Brain pericyte (primary cell): ENCODE measurements around the gene PIK3AP1.
"Not testable (repeated sequence)": the region's sequence is repeated elsewhere in the genome, so short reads cannot be mapped to it uniquely, and the experiment has no call there.

Experiments used
- DNase-seq: peaks from one replicate; pipeline ENCODE4 v3.0.0-alpha.2; 2012; ENCODE audit warnings: low read depth, low spot score

The PIK3AP1 gene

GRCh38 chr10:96720422-96721206, at the start of gene PIK3AP1:
TSS of gene PIK3AP1 (minus strand) at chr10:96720514. CDS start at chr10:96720394, 120 bp downstream.
- no peak for DNase-seq

DNA sequence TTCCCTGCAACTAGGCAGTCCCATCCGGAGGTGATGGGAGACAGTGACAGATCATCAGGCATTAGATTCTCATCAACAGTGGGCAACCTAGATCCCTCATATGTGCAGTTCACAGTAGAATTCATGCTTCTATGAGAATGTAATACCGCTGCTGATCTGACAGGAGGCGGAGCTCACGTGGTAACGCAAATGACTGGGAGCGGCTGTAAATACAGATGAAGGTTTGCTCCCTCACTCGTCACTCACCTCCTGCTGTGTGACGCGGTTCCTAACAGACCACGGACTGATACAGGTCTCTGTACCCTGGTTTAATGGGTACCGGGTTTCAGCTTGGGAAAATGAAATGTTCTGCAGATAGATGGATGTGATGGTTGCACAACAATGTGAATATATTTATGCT, 47.8 kb upstream of the PIK3AP1 start:
- DNase-seq, result no peak

GRCh38 chr10:96767611-96768010, 47.3 kb upstream of the PIK3AP1 start:
- DNase-seq, result no peak

- DNase-seq, result no peak
These were observed 45.3 kb upstream of the PIK3AP1 start for GRCh38 chr10:96765406-96766240.

GRCh38 chr10:96764425-96765060, 44.2 kb upstream of the PIK3AP1 start:
- DNase-seq, result no peak

- no peak for DNase-seq
These were observed 38.1 kb upstream of the PIK3AP1 start for GRCh38 chr10:96758423-96758822.

- no peak for DNase-seq
These were observed 36.0 kb upstream of the PIK3AP1 start for GRCh38 chr10:96756111-96756903.

- DNase-seq, result no peak
These were observed 33.6 kb upstream of the PIK3AP1 start for GRCh38 chr10:96753956-96754355.

DNA sequence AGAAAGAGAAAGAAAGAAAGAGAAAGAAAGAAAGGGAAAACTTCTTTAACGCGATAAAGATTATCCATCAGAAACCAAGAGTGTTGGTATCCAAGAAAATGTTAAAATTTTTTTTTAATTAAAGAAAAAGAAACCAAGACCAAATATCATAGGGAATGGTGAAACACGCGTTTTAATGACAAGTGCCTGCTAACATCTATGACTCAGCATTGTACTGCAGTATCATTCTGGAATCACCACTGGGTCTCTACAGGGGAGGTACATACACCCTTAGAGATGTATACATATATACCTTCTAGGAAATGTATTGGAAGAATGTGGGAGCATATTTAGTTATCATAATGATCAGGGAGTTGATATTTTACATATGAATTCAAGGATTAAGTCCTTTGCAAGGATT, 32.1 kb upstream of the PIK3AP1 start:
- DNase-seq, result no peak

DNA sequence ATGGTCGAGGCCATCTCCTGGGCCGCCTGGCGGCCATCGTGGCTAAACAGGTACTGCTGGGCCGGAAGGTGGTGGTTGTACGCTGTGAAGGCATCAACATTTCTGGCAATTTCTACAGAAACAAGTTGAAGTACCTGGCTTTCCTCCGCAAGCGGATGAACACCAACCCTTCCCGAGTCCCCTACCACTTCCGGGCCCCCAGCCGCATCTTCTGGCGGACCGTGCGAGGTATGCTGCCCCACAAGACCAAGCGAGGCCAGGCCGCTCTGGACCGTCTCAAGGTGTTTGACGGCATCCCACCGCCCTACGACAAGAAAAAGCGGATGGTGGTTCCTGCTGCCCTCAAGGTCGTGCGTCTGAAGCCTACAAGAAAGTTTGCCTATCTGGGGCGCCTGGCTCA, 30.0 kb upstream of the PIK3AP1 start:
- DNase-seq, result not testable (repeated sequence)

DNA sequence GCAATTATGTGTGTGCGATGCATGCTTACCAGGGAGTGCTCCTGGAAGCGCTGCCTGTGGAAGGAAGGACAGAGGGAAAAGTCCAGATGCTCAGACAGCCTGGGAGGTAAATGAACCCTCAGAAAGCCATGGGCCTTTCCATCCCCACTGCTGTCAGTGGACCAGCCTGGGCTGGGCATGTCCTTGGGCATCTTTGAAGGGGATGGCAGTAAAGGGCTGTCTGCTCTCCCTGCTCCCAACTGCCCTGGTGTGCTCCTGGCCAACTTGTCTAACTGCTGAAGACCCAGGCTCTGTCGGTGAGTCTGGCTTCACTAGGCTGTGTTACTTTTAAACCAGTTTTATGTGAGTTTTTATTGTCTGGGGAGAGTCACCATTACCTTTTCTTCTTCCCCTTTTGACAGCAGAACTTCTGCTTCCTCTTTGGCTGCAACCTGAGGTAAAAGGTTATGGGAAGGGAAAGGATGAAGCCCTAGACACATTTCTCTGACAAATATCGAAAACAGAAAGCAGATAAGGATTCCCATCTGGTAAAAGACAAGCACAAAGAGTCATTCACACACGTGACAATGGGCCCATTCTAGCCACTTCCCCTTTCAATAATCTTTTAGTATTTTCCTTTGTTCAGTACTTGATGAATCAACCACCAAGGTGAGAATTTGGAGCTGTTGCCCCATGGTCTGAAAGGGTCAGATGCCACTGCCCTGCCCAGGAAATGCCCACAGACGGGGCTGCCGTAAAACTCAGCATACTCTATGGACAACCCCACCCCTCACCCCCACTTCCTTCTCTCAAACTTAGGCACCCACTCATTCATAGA, 27.6 kb upstream of the PIK3AP1 start:
- no peak for DNase-seq

GRCh38 chr10:96746503-96746902, 26.2 kb upstream of the PIK3AP1 start:
- DNase-seq, result no peak

DNA sequence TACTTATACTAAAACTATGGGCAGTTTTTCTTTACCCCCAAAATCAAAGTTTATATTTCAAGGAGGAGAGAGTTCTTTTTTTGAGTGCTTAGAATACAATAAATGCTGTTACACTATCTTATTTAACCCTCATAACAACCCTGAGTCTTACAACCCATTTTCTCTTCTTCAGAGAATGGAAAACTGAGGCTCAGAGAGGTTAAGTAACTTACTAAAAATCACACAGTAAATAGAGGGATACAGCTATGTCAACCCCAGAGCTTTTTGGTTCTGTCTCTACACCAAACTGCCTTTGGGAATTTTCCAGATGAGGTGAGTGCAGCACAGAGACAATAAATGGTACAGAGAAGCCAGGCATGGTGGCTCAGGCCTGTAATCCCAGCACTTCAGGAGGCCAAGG, 25.6 kb upstream of the PIK3AP1 start:
- no peak for DNase-seq

DNA sequence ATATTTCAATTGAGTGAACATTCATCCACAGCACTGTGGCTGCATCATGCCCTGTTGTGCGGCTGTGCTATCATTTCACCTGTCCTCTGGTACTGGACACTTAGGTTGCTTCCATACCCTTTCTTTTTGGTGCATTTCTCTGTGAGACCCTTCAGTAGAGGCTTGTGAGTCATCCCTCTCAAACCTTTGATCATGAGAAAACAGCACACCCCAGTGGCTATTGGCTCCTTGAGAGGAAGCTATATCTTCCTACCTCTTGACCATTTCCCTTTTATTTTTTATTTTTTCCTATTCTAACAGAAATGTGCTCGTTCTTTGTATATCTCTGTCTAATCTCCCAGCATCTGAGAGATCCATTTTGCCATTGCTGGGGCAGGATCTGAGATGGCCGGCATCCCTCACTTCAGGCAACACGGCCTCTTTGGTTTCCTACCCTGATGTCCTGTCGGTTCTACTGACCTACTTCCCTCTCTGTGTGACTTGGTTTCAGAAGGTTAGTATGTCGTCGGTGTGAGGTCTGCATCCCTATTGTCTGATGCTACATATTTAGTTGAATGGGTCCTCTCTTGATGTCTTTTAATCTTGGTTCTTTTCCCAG, 23.8 kb upstream of the PIK3AP1 start:
- DNase-seq, result no peak

DNA sequence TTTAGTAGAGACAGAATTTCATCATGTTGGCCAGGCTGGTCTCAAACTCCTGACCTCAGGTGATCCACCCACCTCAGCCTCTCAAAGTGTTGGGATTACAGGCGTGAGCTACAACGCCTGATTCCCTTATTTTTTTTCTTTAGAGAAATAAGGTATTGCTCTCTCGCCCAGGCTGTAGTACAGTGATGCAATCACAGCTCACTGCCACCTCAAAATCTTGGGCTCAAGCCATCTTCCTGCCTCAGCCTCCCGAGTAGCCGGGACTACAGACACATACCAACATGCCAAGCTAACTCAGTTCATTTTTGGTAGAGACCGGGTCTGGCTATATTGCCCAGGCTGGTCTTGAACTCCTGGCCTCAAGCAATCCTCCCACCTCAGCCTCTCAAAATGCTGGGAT, 21.2 kb upstream of the PIK3AP1 start:
- not testable (repeated sequence) for DNase-seq

DNA sequence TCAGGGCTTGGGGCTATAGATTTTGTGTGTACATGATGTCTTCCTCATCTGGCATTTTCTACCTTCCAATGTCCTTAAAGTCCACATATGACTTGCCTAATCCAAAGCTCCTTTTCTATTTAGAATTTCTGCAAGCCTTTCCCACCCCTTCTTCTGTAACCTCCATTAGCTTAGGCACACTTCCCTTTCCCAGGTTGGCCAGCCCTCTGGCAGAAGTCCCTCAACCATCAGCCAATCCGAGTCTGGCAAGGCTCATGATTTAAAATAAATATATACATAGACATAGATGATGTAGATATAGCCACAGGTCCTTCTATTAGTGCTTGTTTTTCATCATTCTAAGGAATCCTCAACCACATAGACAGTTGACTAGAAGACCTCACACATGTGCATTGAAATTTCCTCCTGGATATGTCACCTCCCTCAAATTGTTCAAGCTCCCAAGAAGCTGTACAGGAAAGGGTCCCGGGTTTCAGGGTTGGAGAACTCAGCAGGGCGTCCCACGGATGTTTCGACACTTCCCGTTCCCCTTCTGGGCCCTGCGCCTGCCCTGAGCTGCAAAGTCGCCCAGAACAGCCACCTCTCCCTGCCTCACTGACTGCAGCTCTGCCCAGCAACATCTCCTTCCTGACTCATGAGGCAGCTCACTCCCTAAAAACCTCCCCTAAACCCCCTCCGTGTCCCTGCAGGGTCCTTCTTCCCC, 20.4 kb upstream of the PIK3AP1 start:
- no peak for DNase-seq

GRCh38 chr10:96740141-96740540, 19.8 kb upstream of the PIK3AP1 start:
- no peak for DNase-seq

DNA sequence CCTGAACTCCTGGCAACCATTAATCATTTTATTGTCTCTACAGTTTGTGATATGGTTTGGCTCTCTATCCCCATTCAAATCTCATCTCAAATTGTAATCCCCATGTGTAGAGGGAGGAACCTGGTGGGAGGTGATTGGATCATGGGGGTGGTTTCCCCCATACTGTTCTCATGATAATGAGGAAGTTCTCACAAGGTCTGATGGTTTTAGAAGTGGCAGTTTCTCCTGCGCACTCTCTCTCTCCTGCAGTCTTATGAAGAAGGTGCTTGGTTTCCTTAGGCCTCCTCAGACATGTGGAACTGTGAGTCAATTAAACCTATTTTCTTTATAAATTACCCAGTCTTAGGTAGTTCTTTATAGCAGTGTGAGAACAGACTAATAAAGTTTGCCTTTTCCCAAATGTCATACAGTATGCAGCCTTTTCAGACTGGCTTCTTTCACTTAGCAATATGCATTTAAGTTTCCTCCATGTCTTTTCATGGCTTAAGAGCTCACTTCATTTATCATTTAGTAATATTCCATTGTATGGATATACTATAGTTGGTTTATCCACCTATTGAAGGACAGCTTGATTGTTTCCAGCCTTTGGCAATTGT, 17.1 kb upstream of the PIK3AP1 start:
- DNase-seq, result not testable (repeated sequence)

DNA sequence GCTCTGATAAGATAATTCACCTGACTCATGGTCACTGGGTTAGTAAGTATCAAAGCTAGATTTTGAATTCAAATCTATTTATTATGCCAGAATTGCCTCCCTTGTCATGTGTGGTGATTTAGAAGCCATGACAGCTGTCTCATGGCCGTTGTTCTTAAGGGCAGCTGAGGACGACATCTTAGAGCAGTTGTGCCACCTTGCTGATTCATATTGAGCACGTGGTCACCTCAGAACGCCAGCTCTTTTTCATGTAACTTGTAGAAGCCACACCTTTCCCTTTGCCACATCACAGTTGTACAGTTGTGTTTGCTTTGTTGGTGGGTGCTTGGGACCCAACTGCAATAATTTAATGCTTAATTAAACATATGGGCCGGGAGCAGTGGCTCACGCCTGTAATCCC, 4.3 kb upstream of the PIK3AP1 start:
- DNase-seq, result no peak
